Measurements from ENCODE around the gene KDM1B.
"Not testable (repeated sequence)": the region's sequence is repeated elsewhere in the genome, so short reads cannot be mapped to it uniquely, and the experiment has no call there.

Gene KDM1B

GRCh38 chr6:18207438-18207837, 52.2 kb downstream of the KDM1B start:
- no peak overlapping the region for H3K27ac ChIP-seq
- TF ChIP-seq CTCF (IDR thresholded peaks at IDR 0.05) = no peak

- H3K27ac ChIP-seq = no peak overlapping the region
- TF ChIP-seq CTCF (IDR thresholded peaks at IDR 0.05) = no peak
- TF ChIP-seq ZFX (IDR thresholded peaks at IDR 0.05; ENCODE audit: borderline replicate concordance) = no peak
Observed at GRCh38 chr6:18207949-18208348, 52.7 kb downstream of the KDM1B start.

- H3K27ac ChIP-seq = not testable (repeated sequence)
Observed at GRCh38 chr6:18208778-18209177, 53.6 kb downstream of the KDM1B start.

GRCh38 chr6:18209539-18210197, 54.4 kb downstream of the KDM1B start:
- no peak overlapping the region for H3K27ac ChIP-seq
- no peak for TF ChIP-seq ZFX (IDR thresholded peaks at IDR 0.05; ENCODE audit: borderline replicate concordance)
- TF ChIP-seq CTCF (IDR thresholded peaks at IDR 0.05) = no peak

GRCh38 chr6:18210707-18211106, 55.5 kb downstream of the KDM1B start:
- TF ChIP-seq CTCF (IDR thresholded peaks at IDR 0.05) (no peak), ZFX (IDR thresholded peaks at IDR 0.05; ENCODE audit: borderline replicate concordance) (no peak)
- no peak overlapping the region for H3K27ac ChIP-seq

- no peak overlapping the region for H3K27ac ChIP-seq
- no peak for TF ChIP-seq CTCF (IDR thresholded peaks at IDR 0.05)
- no peak for TF ChIP-seq ZFX (IDR thresholded peaks at IDR 0.05; ENCODE audit: borderline replicate concordance)
Observed at GRCh38 chr6:18211338-18211737, 56.1 kb downstream of the KDM1B start.

GRCh38 chr6:18212231-18212630, 57.0 kb downstream of the KDM1B start:
- TF ChIP-seq ZFX (IDR thresholded peaks at IDR 0.05; ENCODE audit: borderline replicate concordance) (no peak), CTCF (IDR thresholded peaks at IDR 0.05) (no peak)

GRCh38 chr6:18213439-18213838, 58.2 kb downstream of the KDM1B start:
- no peak overlapping the region for H3K27ac ChIP-seq
- no peak for TF ChIP-seq ZFX (IDR thresholded peaks at IDR 0.05; ENCODE audit: borderline replicate concordance)
- no peak for TF ChIP-seq CTCF (IDR thresholded peaks at IDR 0.05)

More at GRCh38 chr6:18212231-18212630, 57.0 kb downstream of the KDM1B start:
- no peak overlapping the region for H3K27ac ChIP-seq

Data from 22Rv1 (cell line).